ENCODE data around the gene NEDD9. TPM values are rescaled to one million over a fixed set of nuclear protein-coding genes. Genes with fewer than 3 reads are reported as not detected.
A peak's percentile ranks its signal among the peaks of the same experiment; 100 is the strongest.

NEDD9 gene
- total and polyA plus RNA-seq, 2 of the 13 experiments (the other 11 are each of a cell fraction or from before 2014, with no cell fraction given), result 27.1 to 389 TPM

- TF ChIP-seq ZC3H13 (CRISPR knock-in tag; IDR thresholded peaks at IDR 0.05) (no peak), ZSCAN25 (CRISPR knock-in tag; IDR thresholded peaks at IDR 0.05) (no peak), BRF2 (CRISPR knock-in tag; IDR thresholded peaks at IDR 0.05) (no peak), E2F5 (CRISPR knock-in tag; conservative IDR thresholded peaks at IDR 0.05) (no peak), SETDB1 (CRISPR knock-in tag; IDR thresholded peaks at IDR 0.05; ENCODE audit: borderline replicate concordance) (no peak), POGZ (CRISPR knock-in tag; IDR thresholded peaks at IDR 0.05) (peak; percentile 54; the same call in 1 of the 2 replicates), TARDBP (CRISPR knock-in tag; IDR thresholded peaks at IDR 0.05) (no peak), ZNF264 (CRISPR knock-in tag; IDR thresholded peaks at IDR 0.05) (no peak), ZNF652 (CRISPR knock-in tag; IDR thresholded peaks at IDR 0.05; ENCODE audit: borderline replicate concordance, low read depth) (no peak), FIP1L1 (IDR thresholded peaks at IDR 0.05; ENCODE audit: borderline replicate concordance, insufficient read depth, low read depth, low read length) (no peak), MIER2 (CRISPR knock-in tag; IDR thresholded peaks at IDR 0.05) (no peak), LRRFIP1 (CRISPR knock-in tag; conservative IDR thresholded peaks at IDR 0.05) (no peak), MLX (CRISPR knock-in tag; IDR thresholded peaks at IDR 0.05) (peak; percentile 54), ZNF777 (CRISPR knock-in tag; IDR thresholded peaks at IDR 0.05) (no peak), TBL1XR1 (IDR thresholded peaks at IDR 0.05; ENCODE audit: borderline replicate concordance, low read length, partially characterized antibody) (no peak), ZGPAT (CRISPR knock-in tag; IDR thresholded peaks at IDR 0.05) (peak; percentile 56; the same call in 1 of the 2 replicates), NFKB2 (CRISPR knock-in tag; IDR thresholded peaks at IDR 0.05; ENCODE audit: borderline replicate concordance) (no peak), MIXL1 (CRISPR knock-in tag; IDR thresholded peaks at IDR 0.05) (peak; percentile 19; the same call in 1 of the 2 replicates), PITX1 (CRISPR knock-in tag; IDR thresholded peaks at IDR 0.05) (no peak), ZNF431 (CRISPR knock-in tag; IDR thresholded peaks at IDR 0.05; ENCODE audit: borderline replicate concordance, low read depth) (no peak), FUBP1 (CRISPR knock-in tag; IDR thresholded peaks at IDR 0.05; ENCODE audit: borderline replicate concordance) (no peak), SMC3 (IDR thresholded peaks at IDR 0.05; ENCODE audit: low read length) (peak; percentile 6; the same call in 1 of the 2 replicates), ZNF749 (CRISPR knock-in tag; IDR thresholded peaks at IDR 0.05; ENCODE audit: borderline replicate concordance) (no peak)
Measured at GRCh38 chr6:11282245-11282644, 49.8 kb upstream of the NEDD9 start (continued).

All from HepG2 (cell line).